ENCODE measurements around the gene CEP250. TPM values are rescaled to one million over a fixed set of nuclear protein-coding genes. Genes with fewer than 3 reads are reported as not detected.

The CEP250 gene
- total RNA-seq, 1 donor from 2014 or later, result 54.7 TPM

- H3K27me3 Mint-ChIP-seq, result no peaks in the 10 kb centered on the region
- no peak overlapping the region for H3K4me3 Mint-ChIP-seq
- H3K9me3 Mint-ChIP-seq, result no peaks in the 10 kb centered on the region
- TF ChIP-seq, protein P1, sequence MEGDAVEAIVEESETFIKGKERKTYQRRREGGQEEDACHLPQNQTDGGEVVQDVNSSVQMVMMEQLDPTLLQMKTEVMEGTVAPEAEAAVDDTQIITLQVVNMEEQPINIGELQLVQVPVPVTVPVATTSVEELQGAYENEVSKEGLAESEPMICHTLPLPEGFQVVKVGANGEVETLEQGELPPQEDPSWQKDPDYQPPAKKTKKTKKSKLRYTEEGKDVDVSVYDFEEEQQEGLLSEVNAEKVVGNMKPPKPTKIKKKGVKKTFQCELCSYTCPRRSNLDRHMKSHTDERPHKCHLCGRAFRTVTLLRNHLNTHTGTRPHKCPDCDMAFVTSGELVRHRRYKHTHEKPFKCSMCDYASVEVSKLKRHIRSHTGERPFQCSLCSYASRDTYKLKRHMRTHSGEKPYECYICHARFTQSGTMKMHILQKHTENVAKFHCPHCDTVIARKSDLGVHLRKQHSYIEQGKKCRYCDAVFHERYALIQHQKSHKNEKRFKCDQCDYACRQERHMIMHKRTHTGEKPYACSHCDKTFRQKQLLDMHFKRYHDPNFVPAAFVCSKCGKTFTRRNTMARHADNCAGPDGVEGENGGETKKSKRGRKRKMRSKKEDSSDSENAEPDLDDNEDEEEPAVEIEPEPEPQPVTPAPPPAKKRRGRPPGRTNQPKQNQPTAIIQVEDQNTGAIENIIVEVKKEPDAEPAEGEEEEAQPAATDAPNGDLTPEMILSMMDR (IDR thresholded peaks at IDR 0.05), result no peak
- H3K36me3 Mint-ChIP-seq (ENCODE audit: low read depth), result peaks cover 47% of the 10 kb centered on the region
- CTCF ChIA-PET, result no interaction called here
- no peak overlapping the region for H3K27ac Mint-ChIP-seq
- no peak for ATAC-seq (ENCODE audit: low read depth)
- POLR2A ChIA-PET, result no interaction called here
- intact Hi-C loops (cut with micrococcal nuclease), result no loop called here
- DNase-seq, result no peak
- H3K4me1 Mint-ChIP-seq, result no peaks in the 10 kb centered on the region
Measured at GRCh38 chr20:35555951-35556645, 100.7 kb downstream of the CEP250 start.

DNA sequence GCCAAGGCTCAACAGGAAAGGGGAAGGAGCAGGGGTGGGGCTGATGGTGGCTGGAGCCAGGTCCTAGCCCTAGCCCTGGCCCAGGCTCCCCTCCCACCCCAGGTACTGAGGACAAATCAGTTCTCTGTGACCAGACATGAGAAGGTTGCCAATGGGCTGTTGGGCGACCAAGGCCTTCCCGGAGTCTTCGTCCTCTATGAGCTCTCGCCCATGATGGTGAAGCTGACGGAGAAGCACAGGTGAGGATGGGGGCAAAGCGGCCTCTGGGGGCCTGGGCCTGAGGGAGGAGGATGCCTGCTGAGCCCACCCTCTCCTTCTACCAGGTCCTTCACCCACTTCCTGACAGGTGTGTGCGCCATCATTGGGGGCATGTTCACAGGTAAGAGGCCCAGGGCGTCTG, 101.5 kb downstream of the CEP250 start:
- POLR2A ChIA-PET, result no interaction called here
- Mint-ChIP-seq H3K27ac (no peak overlapping the region), H3K4me3 (no peak overlapping the region), H3K36me3 (ENCODE audit: low read depth) (peaks cover 47% of the 10 kb centered on the region), H3K4me1 (no peaks in the 10 kb centered on the region), H3K27me3 (no peaks in the 10 kb centered on the region), H3K9me3 (no peaks in the 10 kb centered on the region)
- TF ChIP-seq, protein P1 (IDR thresholded peaks at IDR 0.05), result no peak
- DNase-seq (no peak), ATAC-seq (ENCODE audit: low read depth) (no peak)
- CTCF ChIA-PET, result no interaction called here
- intact Hi-C loops (cut with micrococcal nuclease), result no loop called here

DNA sequence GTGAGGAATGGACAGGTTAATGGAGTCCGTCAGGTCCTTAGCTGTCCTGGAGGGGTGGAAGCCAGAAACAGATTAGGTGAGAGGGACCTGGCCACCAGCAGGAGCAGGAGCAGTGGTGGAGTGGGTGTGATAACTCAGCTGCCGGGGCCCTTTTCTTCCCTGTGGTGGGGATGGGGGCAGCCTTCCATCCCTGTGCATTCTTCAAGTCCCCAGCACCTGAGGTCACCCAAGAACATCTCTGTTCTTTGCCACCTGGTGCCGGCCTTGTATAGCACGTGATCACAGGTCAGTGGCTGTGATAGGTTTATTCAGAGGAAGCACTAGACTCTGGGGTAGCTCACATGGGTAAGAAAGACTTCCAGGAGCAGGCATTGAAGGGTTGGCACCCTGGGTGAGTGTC, 103.1 kb downstream of the CEP250 start:
- H3K36me3 Mint-ChIP-seq (ENCODE audit: low read depth), result peaks cover 47% of the 10 kb centered on the region
- no peaks in the 10 kb centered on the region for H3K27me3 Mint-ChIP-seq
- intact Hi-C loops (cut with micrococcal nuclease), result no loop called here
- no peak overlapping the region for H3K4me3 Mint-ChIP-seq
- ChIA-PET CTCF (interaction anchor here (0.8 kb wide), 1 partner anchor 11 kb away, joined by 3 read pairs; no protein-coding TSS in a partner anchor), POLR2A (no interaction called here)
- TF ChIP-seq, protein P1 (IDR thresholded peaks at IDR 0.05), result no peak
- DNase-seq, result no peak
- H3K4me1 Mint-ChIP-seq, result no peaks in the 10 kb centered on the region
- ATAC-seq (ENCODE audit: low read depth), result no peak
- no peak overlapping the region for H3K27ac Mint-ChIP-seq
- H3K9me3 Mint-ChIP-seq, result no peaks in the 10 kb centered on the region

- TF ChIP-seq, protein P1 (IDR thresholded peaks at IDR 0.05), result no peak
- no peak overlapping the region for H3K4me3 Mint-ChIP-seq
- no peaks in the 10 kb centered on the region for H3K27me3 Mint-ChIP-seq
- H3K4me1 Mint-ChIP-seq, result no peaks in the 10 kb centered on the region
- POLR2A ChIA-PET, result no interaction called here
- H3K27ac Mint-ChIP-seq, result no peak overlapping the region
- intact Hi-C loops (cut with micrococcal nuclease), result no loop called here
- no peaks in the 10 kb centered on the region for H3K9me3 Mint-ChIP-seq
- CTCF ChIA-PET, result no interaction called here
- DNase-seq, result no peak
- no peak for ATAC-seq (ENCODE audit: low read depth)
- H3K36me3 Mint-ChIP-seq (ENCODE audit: low read depth), result peaks cover 44% of the 10 kb centered on the region
Measured at GRCh38 chr20:35559042-35559693, 103.8 kb downstream of the CEP250 start.

- ChIA-PET POLR2A (no interaction called here), CTCF (no interaction called here)
- DNase-seq (no peak), ATAC-seq (ENCODE audit: low read depth) (no peak)
- Mint-ChIP-seq H3K4me1 (no peaks in the 10 kb centered on the region), H3K9me3 (no peaks in the 10 kb centered on the region), H3K36me3 (ENCODE audit: low read depth) (peaks cover 34% of the 10 kb centered on the region), H3K27me3 (no peaks in the 10 kb centered on the region), H3K27ac (no peak overlapping the region), H3K4me3 (no peak overlapping the region)
- TF ChIP-seq, protein P1 (IDR thresholded peaks at IDR 0.05), result no peak
- intact Hi-C loops (cut with micrococcal nuclease), result no loop called here
Measured at GRCh38 chr20:35560105-35560511, 104.7 kb downstream of the CEP250 start.
